NCI-H128 (cell line): ENCODE measurements around the gene BTN2A1.

ENCODE experiments used
- DNase-seq: peaks from one replicate; lab custom pipeline; 2025; ENCODE audit not compliant: unreplicated experiment; lab: John Stamatoyannopoulos, UW

The BTN2A1 gene

GRCh38 chr6:26465776-26466175 lies 8.0 kb downstream of the BTN2A1 start:
- DNase-seq = no peak

DNA sequence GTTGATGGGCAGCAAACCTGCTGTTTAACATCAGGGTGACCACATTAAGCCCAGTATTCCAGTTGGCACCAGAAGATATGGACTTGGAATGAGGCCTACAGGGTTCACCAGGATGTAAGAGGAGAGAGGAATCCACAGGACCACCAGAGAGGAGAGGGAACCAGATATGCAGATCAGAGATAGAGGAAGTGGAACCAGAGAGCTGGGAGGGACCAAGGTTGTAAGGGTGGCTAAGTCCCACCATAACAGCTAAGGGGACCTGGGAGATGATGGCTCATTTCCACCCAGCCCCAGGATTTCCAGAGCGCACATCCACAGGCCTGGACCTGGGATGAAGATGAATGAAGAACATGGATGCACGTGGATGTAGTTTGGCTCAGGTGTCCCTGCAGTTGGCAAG lies 11.1 kb downstream of the BTN2A1 start:
- DNase-seq = no peak

GRCh38 chr6:26470643-26471042 lies 12.9 kb downstream of the BTN2A1 start:
- DNase-seq = no peak

GRCh38 chr6:26471970-26472369 lies 14.2 kb downstream of the BTN2A1 start:
- DNase-seq = no peak

GRCh38 chr6:26472549-26473290 lies 15.0 kb downstream of the BTN2A1 start:
- DNase-seq = no peak

DNA sequence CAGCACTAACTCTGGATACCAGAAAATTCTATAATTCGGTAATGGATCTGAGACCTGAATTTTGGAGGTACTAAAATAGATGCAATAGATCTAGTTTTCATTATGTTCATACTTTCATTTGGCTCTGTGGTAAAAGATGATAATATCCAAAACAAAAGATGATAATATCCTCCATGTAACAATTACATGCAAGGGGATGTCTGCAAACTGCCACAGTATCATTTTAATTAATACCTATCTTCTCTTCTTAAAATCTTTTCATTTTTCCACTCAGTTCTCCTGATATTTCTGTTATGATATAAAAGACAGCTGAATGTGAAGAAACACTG lies 15.6 kb downstream of the BTN2A1 start:
- no peak for DNase-seq

- DNase-seq = peak; percentile 51
These were observed 16.1 kb downstream of the BTN2A1 start for GRCh38 chr6:26473758-26474438.

DNA sequence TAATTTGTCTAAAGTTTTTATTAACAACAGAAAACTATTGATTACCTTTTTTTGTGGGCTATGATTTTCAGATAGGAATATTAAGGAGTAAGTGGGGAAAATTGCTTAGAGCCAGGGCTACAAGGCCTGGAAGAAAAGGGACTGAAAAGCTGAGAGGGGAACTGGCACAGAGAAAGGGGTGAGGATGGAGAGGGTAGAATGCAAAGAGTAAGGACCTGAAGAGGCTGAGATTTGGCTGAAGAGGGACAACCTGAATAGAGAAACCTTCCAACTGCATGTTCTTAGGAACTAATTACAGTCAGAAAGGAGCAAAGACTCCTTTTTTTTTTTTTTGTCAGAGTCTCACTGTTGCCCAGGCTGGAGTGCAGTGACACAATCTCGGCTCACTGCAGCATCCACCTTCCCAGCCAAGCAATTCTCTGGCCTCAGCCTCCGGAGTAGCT lies 16.7 kb downstream of the BTN2A1 start:
- DNase-seq = no peak

DNA sequence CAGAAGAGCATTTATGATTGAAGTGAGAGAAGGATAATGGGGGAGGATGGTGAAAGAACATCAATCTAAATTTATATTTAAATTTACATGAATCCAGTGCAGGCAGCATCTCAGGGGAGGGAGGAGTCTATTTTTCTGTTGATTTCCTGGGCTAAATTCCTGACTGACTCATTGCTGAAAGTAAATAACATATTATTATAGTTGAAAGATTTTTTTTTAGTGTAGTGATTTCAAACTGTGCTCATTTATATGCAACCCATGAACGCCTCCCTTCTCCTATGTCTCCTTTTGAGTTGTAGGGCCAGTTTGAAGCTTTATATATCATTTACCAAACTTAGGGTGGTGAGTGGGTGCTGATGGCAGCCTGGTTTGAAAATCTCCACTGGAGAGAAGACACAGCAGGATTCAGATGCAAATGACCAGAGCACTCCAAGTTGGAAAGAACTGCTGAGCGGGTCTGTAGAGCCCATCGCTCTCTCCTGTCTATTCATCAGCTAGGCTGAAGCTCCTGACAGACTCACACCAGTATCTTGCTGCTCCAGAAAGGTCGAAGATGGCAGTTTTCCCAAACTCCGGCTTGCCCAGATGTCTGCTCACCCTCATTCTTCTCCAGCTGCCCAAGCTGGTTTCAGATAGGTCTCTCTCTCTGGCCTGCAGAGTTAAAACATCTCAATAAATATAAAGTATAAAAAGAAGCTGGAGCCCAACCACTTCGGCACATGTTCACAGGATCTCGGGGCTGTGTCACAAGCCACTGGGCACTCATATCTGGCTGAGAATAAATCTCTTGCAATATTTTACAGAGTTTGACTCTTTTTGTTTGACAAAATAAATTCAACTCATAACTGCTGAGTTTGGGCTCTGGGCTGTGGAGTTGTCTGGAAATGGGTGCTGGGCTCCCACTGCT lies 18.3 kb downstream of the BTN2A1 start:
- DNase-seq = no peak

GRCh38 chr6:26476896-26477295 lies 19.1 kb downstream of the BTN2A1 start:
- no peak for DNase-seq

DNA sequence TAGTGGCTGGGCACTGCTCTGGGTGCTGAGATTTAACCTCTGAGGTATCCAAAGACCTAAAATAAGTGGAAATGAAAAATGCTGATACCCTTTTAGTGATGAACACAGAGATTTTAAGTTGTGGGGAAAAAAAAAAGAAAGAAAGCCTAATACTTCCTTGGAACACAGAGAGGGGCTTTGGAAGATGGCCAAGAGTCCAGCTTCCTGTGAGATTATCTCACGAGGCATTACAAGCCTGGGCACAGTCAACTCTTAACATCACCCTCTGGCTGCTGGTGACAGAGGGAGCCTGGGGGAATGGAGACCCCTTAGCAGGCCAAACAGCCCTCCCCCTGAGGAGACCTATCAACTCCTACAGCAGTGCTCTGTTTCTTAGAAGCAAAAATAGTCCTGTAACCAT lies 19.7 kb downstream of the BTN2A1 start:
- DNase-seq = no peak

DNA sequence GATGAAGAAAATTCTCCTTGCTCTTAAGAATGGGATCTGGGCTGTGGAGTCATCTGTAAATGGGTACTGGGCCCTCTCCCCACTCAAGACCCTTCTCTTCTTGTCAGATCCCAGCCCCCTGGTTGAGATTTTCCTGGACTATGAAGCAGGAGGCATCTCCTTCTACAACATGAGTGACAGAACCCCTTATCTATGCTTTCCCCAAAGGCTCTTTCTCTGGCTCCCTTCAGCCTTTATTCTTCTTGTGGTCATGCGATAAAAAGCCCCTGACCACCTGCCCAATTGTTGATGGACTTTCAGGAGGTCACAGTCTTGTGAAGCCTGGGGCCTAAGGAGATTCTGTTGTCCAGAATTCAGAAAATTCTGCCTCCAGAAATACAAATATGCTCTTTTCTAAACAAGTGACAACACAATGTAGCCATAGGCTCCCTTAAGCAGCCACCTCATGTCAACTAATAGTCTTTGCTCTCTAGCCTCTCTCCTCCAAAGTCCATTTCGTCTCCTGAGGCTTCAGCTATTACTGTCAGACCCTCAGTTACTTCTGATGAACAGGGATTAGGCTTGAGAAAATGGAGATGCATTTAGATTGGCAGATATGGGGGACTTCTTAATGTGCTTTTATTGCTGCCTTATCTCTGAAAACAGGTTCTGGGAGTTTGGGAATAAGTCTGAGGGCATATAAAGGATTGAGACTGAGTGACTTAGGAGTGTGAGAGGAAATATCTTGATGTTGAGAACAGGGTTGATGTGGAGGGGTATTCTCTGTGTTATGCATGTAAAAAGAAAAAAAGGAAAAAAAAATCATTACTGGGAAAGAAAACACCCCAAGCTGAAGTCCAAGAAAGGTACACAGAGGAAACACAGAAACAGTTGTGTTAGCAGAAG lies 20.6 kb downstream of the BTN2A1 start:
- DNase-seq = no peak

- no peak for DNase-seq
These were observed 21.2 kb downstream of the BTN2A1 start for GRCh38 chr6:26478985-26479278.

- DNase-seq = no peak
These were observed 24.6 kb downstream of the BTN2A1 start for GRCh38 chr6:26482338-26482737.

DNA sequence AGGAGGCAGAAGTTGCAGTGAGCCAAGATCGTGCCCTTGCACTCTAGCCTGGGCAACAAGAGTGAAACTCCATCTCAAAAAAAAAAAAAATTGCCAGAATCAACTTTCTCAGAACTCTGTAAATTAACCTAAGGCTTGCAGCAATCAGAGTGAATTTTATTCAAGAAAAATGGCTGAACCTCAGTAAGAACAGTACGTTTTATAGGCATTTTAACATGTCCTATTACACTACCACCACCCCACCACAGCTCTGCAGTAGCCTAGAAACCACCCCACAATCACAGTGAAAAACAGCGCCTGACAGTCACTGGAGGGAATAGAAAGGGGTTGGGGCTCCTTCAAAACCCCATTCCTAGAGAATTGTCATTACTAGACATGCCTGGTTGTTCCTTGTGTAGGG lies 26.0 kb downstream of the BTN2A1 start:
- no peak for DNase-seq

GRCh38 chr6:26484161-26484560 lies 26.4 kb downstream of the BTN2A1 start:
- DNase-seq = no peak

DNA sequence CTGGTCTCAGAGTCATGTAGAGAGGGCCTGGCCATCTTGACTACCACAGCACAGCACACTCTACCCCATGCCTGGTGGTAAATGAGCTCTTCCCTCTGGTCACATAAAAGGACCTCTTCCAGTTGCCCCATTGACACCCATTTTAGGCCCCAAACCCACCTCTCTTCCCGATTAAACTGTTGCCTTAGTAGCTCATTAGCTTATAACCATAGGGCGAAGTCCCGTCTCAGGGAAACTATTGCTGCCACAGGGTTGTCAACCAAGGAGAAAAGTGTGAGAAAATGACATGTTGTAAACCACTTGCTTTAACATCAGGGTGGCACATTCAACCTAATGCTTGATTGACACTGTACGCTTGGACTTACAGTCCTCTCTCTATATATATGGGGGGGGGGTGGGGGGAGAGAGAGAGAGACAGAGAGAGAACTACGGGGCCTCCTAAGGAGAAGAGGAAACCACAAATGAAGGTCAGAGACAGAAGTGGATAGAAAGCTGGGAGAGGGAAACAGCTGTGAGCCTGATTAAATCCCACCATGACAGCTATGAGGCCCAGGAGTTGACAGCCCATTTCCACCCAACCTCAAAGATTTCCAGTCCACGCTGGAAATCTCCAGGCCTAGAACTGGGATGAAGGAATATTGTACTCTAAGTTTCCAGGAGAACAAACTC lies 27.5 kb downstream of the BTN2A1 start:
- DNase-seq = no peak

DNA sequence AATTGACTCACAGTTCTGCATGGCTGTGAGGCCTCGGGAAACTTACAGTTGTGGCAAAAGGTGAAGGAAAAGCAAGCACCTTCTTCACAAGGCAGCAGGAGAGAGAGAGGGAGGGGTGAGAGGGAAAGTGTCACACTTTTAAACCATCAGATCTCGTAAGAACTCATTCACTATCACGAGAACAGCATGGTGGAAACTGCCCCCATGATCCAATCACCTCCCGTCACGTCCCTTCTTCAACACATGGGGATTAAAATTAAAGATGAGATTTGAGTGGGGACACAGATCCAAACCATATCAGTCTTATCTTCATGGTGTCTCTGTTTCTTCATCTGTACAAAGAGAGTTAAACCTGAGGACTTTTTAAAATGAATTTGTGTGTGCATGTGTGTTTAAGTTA lies 28.6 kb downstream of the BTN2A1 start:
- no peak for DNase-seq

- no peak for DNase-seq
These were observed 29.7 kb downstream of the BTN2A1 start for GRCh38 chr6:26487466-26487865.
